HepG2 (cell line): Measurements from ENCODE around the gene RNF10. TPM values are rescaled to one million over a fixed set of nuclear protein-coding genes. Genes with fewer than 3 reads are reported as not detected.
A peak's percentile ranks its signal among the peaks of the same experiment; 100 is the strongest.

Source experiments
- CBX5 ChIP-seq: sonication (generic); formaldehyde crosslinking; IDR thresholded peaks from 2 replicates; pipeline ENCODE4 v1.4.0; 2020; ENCODE audit warnings: missing genetic modification reagents, borderline replicate concordance
- IKZF4 ChIP-seq: sonication (generic); formaldehyde crosslinking; IDR thresholded peaks from 2 replicates; pipeline ENCODE4 v1.5.1; 2020; ENCODE audit warnings: borderline replicate concordance, mild to moderate bottlenecking, low read depth, missing genetic modification reagents; ENCODE audit errors: not compliant biosample characterization
- KMT2A ChIP-seq: sonication (generic); formaldehyde crosslinking; IDR thresholded peaks from 2 replicates; pipeline ENCODE4 v1.4.0; 2020; ENCODE audit warnings: missing genetic modification reagents
- MZF1 ChIP-seq: sonication (generic); formaldehyde crosslinking; IDR thresholded peaks from 2 replicates; pipeline ENCODE4 v1.8.1; 2023; ENCODE audit warnings: mild to moderate bottlenecking, missing genetic modification reagents, borderline replicate concordance
- NKX3-1 ChIP-seq: sonication (generic); formaldehyde crosslinking; IDR thresholded peaks from 2 replicates; pipeline ENCODE4 v1.5.0; 2020; ENCODE audit warnings: missing genetic modification reagents
- PHF20 ChIP-seq: sonication (generic); formaldehyde crosslinking; IDR thresholded peaks from 2 replicates; pipeline ENCODE4 v1.5.0; 2020; ENCODE audit warnings: mild to moderate bottlenecking, missing genetic modification reagents
- SAP130 ChIP-seq: IDR thresholded peaks from 2 replicates; pipeline ENCODE4 v1.6.1; 2016; ENCODE audit warnings: low read depth
- SETDB1 ChIP-seq: sonication (generic); formaldehyde crosslinking; IDR thresholded peaks from 2 replicates; pipeline ENCODE4 v1.5.1; 2020; ENCODE audit warnings: missing genetic modification reagents, mild to moderate bottlenecking, borderline replicate concordance
- TARDBP ChIP-seq: sonication (generic); formaldehyde crosslinking; IDR thresholded peaks from 2 replicates; pipeline ENCODE4 v1.8.0; 2022; ENCODE audit warnings: mild to moderate bottlenecking, missing genetic modification reagents
- XBP1 ChIP-seq: sonication (generic); formaldehyde crosslinking; IDR thresholded peaks from 2 replicates; pipeline ENCODE4 v1.5.0; 2020; ENCODE audit warnings: missing genetic modification reagents
- XRCC5 ChIP-seq: fragments of 200-400 bp; formaldehyde crosslinking; optimal IDR thresholded peaks from 2 replicates; pipeline ENCODE3; 2017; ENCODE audit warnings: mild to moderate bottlenecking, low read length
- ZC3H4 ChIP-seq: sonication (generic); formaldehyde crosslinking; IDR thresholded peaks from 2 replicates; pipeline ENCODE4 v1.4.0; 2020; ENCODE audit warnings: missing genetic modification reagents, borderline replicate concordance
- ZFYVE20 ChIP-seq: sonication (generic); formaldehyde crosslinking; IDR thresholded peaks from 2 replicates; pipeline ENCODE4 v1.8.0; 2023; ENCODE audit warnings: low read depth, mild to moderate bottlenecking, moderate library complexity, missing genetic modification reagents, borderline replicate concordance
- ZKSCAN1 ChIP-seq: fragments of 150-350 bp; IDR thresholded peaks from 2 replicates; pipeline ENCODE4 v1.6.1; 2014; ENCODE audit warnings: low read length
- ZMYM3 ChIP-seq: sonication (generic); formaldehyde crosslinking; IDR thresholded peaks from 2 replicates; pipeline ENCODE4 v1.5.1; 2020; ENCODE audit warnings: mild to moderate bottlenecking, missing genetic modification reagents
- ZNF256 ChIP-seq: sonication (generic); formaldehyde crosslinking; conservative IDR thresholded peaks from 2 replicates; pipeline ENCODE4 v1.4.0; 2020; ENCODE audit warnings: missing genetic modification reagents
- ZNF292 ChIP-seq: sonication (generic); formaldehyde crosslinking; IDR thresholded peaks from 2 replicates; pipeline ENCODE4 v1.8.1; 2022; ENCODE audit warnings: mild to moderate bottlenecking, low read depth, missing genetic modification reagents, borderline replicate concordance
- ZNF644 ChIP-seq: IDR thresholded peaks from 2 replicates; pipeline ENCODE4 v1.6.1; 2016; ENCODE audit warnings: low read depth
- ZNF746 ChIP-seq: sonication (generic); formaldehyde crosslinking; IDR thresholded peaks from 2 replicates; pipeline ENCODE4 v1.8.0; 2022; ENCODE audit warnings: mild to moderate bottlenecking, missing genetic modification reagents
- polyA plus RNA-seq, 8 experiments: library from polyadenylated mRNA; depleted of rRNA in 3 of 8; stranded (reverse) in 7 of 8; unstranded in 1 of 8; fragments of >200 nt; fragmentation: Illumina TruSeq in 4 of 8; extraction: Trizol in 4 of 8; gene quantifications; 2 replicates each; pipeline versions ENCODE4 v1.2.1 to v1.2.3, GENCODE V29; 2011 to 2016; ENCODE audit warnings: low read depth in 4 of 8, missing spikeins in 1 of 8, mixed read lengths in 1 of 8; ENCODE audit not compliant: insufficient read depth in 1 of 8
- total RNA-seq, 5 experiments: library from RNA; depleted of rRNA; stranded (reverse); fragments of >200 nt; fragmentation: Illumina TruSeq; extraction: Trizol; gene quantifications; 2 replicates each; pipeline ENCODE4 v1.2.3, GENCODE V29; 2016; ENCODE audit warnings: low read depth in 1 of 5
- TF ChIP-seq, protein P1 (sequence below): IDR thresholded peaks from 2 replicates; pipeline ENCODE4 v1.4.0; 2020; ENCODE audit warnings: mild to moderate bottlenecking, missing genetic modification reagents
- TF ChIP-seq, protein P2 (sequence below), 2 experiments: sonication (generic) in 1 of 2; formaldehyde crosslinking in 1 of 2; IDR thresholded peaks; 2 replicates each; pipeline versions ENCODE4 v1.4.0 to v1.6.1; 2016 to 2020; ENCODE audit warnings: borderline replicate concordance in 1 of 2, low read depth in 1 of 2, mild to moderate bottlenecking in 1 of 2, missing genetic modification reagents in 1 of 2

The RNF10 gene
- total and polyA plus RNA-seq, 2 of the 13 experiments (the other 11 are each of a cell fraction or from before 2014, with no cell fraction given) = 62.5 to 88.0 TPM

GRCh38 chr12:120580787-120581723 lies 46.9 kb downstream of the RNF10 start, which contains the start of gene POP5 (continued):
- TF ChIP-seq ZNF256 (CRISPR knock-in tag) = no peak
- peak; percentile 37; the same call in 1 of the 2 replicates for TF ChIP-seq ZMYM3
- TF ChIP-seq ZFYVE20 = 0 out of 2 replicates have a peak, but pooled peaks have one; percentile 22
- TF ChIP-seq IKZF4 (CRISPR knock-in tag) = peak; percentile 25
- TF ChIP-seq XRCC5 = peak; percentile 75
- TF ChIP-seq PHF20 (CRISPR knock-in tag) = peak; percentile 87
- TF ChIP-seq NKX3-1 = no peak
- no peak for TF ChIP-seq MZF1
- TF ChIP-seq ZNF746 = no peak
- TF ChIP-seq ZNF292 (CRISPR knock-in tag) = peak; percentile 37; the same call in 1 of the 2 replicates
- TF ChIP-seq CBX5 (CRISPR knock-in tag) = no peak
- TF ChIP-seq XBP1 (CRISPR knock-in tag) = no peak
- TF ChIP-seq ZNF644 (CRISPR knock-in tag) = no peak
- TF ChIP-seq KMT2A (CRISPR knock-in tag) = peak; percentile 87
- TF ChIP-seq, protein P1, sequence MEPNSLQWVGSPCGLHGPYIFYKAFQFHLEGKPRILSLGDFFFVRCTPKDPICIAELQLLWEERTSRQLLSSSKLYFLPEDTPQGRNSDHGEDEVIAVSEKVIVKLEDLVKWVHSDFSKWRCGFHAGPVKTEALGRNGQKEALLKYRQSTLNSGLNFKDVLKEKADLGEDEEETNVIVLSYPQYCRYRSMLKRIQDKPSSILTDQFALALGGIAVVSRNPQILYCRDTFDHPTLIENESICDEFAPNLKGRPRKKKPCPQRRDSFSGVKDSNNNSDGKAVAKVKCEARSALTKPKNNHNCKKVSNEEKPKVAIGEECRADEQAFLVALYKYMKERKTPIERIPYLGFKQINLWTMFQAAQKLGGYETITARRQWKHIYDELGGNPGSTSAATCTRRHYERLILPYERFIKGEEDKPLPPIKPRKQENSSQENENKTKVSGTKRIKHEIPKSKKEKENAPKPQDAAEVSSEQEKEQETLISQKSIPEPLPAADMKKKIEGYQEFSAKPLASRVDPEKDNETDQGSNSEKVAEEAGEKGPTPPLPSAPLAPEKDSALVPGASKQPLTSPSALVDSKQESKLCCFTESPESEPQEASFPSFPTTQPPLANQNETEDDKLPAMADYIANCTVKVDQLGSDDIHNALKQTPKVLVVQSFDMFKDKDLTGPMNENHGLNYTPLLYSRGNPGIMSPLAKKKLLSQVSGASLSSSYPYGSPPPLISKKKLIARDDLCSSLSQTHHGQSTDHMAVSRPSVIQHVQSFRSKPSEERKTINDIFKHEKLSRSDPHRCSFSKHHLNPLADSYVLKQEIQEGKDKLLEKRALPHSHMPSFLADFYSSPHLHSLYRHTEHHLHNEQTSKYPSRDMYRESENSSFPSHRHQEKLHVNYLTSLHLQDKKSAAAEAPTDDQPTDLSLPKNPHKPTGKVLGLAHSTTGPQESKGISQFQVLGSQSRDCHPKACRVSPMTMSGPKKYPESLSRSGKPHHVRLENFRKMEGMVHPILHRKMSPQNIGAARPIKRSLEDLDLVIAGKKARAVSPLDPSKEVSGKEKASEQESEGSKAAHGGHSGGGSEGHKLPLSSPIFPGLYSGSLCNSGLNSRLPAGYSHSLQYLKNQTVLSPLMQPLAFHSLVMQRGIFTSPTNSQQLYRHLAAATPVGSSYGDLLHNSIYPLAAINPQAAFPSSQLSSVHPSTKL = 0 out of 2 replicates have a peak, but pooled peaks have one; percentile 17
- peak; percentile 13; the same call in 1 of the 2 replicates for TF ChIP-seq ZKSCAN1
- TF ChIP-seq TARDBP = peak; percentile 52; the same call in 1 of the 2 replicates
- peak; percentile 98 for TF ChIP-seq SAP130
- TF ChIP-seq, protein P2, sequence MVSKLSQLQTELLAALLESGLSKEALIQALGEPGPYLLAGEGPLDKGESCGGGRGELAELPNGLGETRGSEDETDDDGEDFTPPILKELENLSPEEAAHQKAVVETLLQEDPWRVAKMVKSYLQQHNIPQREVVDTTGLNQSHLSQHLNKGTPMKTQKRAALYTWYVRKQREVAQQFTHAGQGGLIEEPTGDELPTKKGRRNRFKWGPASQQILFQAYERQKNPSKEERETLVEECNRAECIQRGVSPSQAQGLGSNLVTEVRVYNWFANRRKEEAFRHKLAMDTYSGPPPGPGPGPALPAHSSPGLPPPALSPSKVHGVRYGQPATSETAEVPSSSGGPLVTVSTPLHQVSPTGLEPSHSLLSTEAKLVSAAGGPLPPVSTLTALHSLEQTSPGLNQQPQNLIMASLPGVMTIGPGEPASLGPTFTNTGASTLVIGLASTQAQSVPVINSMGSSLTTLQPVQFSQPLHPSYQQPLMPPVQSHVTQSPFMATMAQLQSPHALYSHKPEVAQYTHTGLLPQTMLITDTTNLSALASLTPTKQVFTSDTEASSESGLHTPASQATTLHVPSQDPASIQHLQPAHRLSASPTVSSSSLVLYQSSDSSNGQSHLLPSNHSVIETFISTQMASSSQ (IDR thresholded peaks at IDR 0.05; ENCODE audit: low read depth) = no peak
- TF ChIP-seq, protein P2 (CRISPR knock-in tag; IDR thresholded peaks at IDR 0.05; ENCODE audit: borderline replicate concordance) = peak; percentile 65; the same call in 1 of the 2 replicates
- no peak for TF ChIP-seq SETDB1 (CRISPR knock-in tag)
- peak; percentile 50; the same call in 1 of the 2 replicates for TF ChIP-seq ZC3H4 (CRISPR knock-in tag)
